HG02840 (cell line): ENCODE data around the gene FRMD4A.
"Not testable (repeated sequence)": the region's sequence is repeated elsewhere in the genome, so short reads cannot be mapped to it uniquely, and the experiment has no call there.

Experiments used
- ATAC-seq: cut with Tn5 transposase; IDR thresholded peaks from one replicate; pipeline ENCODE4 v1.9.1; 2021; ENCODE audit warnings: mild to moderate bottlenecking, moderate library complexity, moderate number of reproducible peaks; ENCODE audit not compliant: unreplicated experiment, low FRiP score

Gene FRMD4A

GRCh38 chr10:14160299-14160698, 170.4 kb downstream of the FRMD4A start:
- ATAC-seq = no peak

GRCh38 chr10:14158575-14158974, 172.1 kb downstream of the FRMD4A start:
- no peak for ATAC-seq

DNA sequence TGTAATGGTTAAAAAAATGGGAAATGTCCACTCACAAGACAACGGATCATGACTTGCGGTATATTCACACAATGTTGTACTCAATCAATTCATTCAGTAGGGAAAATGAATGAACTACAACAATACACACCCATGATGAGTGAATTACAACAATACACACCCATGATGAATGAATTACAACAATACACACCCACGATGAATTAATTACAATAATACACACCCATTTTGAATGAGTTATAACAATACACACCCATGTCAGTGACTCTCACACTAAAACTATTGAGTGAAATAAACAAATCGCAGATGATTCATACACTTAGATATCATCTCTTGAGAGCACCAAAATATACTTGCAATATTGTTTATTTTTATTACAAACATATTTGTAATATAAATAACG, 174.6 kb downstream of the FRMD4A start:
- ATAC-seq = no peak

DNA sequence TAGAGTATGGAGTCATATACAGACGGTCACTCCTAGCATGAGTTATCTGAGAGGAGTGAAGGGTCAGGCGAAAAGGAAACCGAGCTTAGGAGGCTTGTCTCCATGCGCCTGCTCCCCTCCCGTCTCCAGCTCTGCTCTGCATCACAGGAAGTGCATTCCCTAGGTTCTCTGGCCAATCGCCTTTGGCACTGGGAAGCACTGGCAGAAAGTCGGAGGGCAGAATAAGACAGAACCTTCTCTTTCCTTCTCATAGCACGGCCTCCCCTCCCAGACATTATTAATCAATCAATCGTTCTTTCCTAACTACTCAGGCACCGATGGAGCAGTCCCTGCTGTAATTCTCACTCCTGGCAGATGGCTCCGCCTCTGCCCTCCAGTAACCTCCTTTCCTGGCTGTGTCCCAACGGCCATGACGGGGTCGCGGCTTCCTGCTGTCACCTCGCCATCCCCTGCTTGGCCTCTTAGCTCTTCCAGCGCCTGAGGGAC, 177.1 kb downstream of the FRMD4A start:
- ATAC-seq = no peak

- ATAC-seq = no peak
These were observed 179.2 kb downstream of the FRMD4A start for GRCh38 chr10:14151571-14151970.

DNA sequence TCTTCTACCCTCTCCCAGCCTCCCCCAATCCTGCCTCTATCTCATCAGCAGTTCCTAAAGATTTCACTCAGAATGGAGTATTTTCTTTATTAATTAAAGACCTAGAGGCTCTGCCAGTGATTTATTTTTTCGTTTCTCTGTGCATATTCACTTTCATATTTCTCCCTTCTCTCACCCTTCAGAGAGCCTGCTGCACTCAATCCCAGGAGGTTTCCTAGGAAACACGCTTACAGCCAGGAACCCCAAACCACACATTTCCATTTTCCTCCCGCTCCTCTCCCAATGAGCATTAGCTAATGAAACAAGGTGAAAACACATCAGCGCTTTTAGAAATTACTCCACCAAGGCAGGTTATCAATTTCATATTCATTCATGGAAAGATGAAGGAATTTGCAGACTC, 180.2 kb downstream of the FRMD4A start:
- no peak for ATAC-seq

DNA sequence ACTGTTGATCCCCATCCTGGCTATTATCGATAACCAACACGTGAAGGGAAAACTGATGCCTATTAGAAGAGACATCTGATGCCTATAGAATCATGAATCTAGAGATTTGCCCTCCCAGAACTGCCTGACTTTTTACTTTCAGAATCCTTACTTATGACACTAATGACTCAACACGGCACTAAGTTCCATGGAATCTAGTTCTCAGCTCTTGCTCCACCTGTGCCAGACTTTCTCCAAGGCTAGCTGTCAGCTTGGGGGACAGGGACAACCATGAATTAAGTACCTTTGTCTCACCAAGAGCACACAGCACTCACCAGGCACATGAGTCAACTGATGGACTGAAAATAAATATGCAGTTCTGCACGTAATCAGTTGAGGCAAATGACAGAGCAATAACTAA, 184.2 kb downstream of the FRMD4A start:
- ATAC-seq = no peak

DNA sequence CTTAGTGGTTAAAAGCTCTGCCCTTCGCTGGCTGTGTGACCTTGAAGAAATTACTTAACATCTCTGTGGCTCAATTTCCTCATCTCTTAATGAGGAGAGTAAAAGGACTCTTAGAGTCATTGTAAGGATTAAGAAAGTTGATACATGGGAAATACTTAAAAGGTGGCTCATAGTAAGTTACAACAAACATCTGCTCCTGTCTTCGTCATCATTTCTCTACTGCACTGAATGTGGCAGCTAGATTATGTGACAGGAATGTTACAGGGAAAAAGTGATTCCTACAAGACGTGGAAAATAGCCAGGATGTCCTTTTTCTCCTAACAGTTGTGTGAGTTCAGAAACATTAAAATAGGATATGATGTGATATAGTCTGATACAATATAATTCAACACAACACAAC, 184.7 kb downstream of the FRMD4A start:
- no peak for ATAC-seq

DNA sequence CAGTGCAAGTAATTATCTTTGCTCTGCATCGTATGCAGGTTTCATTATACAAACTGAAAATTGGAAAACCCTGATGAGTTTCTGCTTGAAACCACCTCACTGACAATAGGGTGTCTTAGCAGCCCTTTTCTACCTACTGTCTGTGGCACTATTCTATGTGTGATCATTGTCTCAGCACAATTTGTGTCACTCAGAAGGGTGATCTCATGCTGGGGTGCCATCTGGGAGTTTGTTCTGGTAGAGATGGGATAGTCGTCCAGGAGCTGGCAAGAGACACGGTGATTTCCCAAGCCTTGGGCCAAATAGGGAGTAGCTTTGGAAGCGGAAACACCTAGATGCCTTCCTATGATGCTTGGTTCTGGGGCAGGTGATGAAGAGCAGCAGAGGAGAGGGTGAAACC, 186.3 kb downstream of the FRMD4A start:
- ATAC-seq = no peak

DNA sequence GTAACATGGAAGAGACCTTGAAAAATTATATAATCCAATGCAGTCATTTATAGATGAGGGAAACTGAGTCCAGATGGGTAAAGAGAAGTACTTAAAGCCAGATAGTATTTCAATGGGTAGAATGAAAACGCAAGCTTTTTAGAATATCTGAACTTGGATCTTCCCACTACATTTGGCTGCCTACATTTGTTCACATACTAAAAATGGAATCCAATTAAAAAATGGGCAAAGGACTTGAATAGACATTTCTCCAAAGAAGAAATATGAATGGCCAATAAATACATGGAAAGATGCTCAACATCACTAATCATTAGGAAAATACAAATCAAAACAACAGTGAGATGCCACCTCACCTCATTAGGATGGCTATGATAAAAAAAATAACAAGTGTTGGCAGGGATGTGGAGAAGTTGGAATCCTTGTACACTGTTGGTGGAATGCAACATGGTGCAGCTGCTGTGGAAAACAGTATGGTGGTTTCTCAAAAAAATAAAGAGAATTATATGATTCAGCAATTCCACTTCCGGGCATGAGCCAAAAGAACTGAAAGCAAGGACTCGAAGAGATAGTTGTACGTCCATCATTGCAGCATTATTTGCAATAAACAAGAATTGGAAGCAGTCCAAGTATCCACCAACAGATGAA, 188.0 kb downstream of the FRMD4A start:
- ATAC-seq = no peak

DNA sequence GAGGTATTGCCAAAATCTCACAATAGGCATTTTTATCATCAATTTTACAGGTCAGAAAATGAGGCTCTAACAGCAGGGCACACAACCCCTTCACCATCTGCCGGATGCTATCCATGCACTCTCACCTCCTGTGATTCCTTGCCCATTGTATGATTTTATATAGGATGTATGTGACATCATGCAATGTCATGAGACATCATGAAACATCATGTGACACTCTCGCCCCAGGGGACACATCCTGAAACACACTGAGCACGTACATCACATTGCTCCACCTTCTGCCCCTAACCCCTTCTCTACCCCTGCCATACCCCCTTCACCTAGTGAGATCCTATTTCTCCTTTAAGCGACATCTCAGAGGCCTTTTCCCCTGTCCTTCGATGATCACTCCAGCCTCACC, 189.4 kb downstream of the FRMD4A start:
- ATAC-seq = no peak

- no peak for ATAC-seq
These were observed 193.3 kb downstream of the FRMD4A start for GRCh38 chr10:14137391-14137790.

GRCh38 chr10:14135196-14135595, 195.5 kb downstream of the FRMD4A start:
- not testable (repeated sequence) for ATAC-seq

DNA sequence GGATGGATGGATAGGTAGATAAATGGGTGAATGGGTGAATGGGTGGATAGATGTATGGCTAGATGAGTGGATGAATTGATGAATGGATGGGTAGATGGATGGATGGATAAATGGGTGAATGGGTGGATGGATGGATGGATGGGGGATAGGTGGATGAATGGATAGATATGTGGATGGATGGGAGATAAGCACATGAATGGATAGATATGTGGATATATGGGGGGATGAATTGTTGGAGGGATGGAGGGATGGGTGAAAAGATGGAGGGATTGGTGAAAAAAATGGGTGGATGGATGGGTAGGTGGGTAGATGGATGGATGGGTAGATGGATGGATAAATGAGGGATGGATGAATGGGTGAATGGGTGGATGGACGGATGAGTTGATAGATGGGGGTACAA, 196.4 kb downstream of the FRMD4A start:
- ATAC-seq = no peak

- no peak for ATAC-seq
These were observed 199.3 kb downstream of the FRMD4A start for GRCh38 chr10:14131261-14131960.

GRCh38 chr10:14129770-14130169, 201.0 kb downstream of the FRMD4A start:
- ATAC-seq = no peak

DNA sequence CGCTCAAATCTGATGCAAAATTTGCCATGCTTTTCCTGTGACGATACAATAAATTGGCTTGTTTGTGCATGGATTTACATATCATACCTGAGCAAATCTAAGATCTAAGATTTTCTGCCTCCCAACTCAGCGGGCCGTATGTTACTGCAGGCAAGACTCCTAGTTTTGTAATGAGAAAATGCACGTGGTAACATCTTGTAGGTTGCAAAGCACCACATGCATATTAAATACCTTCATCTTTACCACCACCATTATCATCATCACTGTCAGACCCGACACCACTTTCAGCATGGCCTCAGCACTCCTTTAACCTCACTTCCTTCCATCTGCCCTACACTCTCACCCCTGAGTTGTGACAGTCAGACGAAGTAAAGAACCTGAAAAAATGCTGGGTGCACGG, 202.2 kb downstream of the FRMD4A start:
- no peak for ATAC-seq

- no peak for ATAC-seq
These were observed 203.9 kb downstream of the FRMD4A start for GRCh38 chr10:14126697-14127440.

GRCh38 chr10:14125564-14125963, 205.2 kb downstream of the FRMD4A start:
- no peak for ATAC-seq

DNA sequence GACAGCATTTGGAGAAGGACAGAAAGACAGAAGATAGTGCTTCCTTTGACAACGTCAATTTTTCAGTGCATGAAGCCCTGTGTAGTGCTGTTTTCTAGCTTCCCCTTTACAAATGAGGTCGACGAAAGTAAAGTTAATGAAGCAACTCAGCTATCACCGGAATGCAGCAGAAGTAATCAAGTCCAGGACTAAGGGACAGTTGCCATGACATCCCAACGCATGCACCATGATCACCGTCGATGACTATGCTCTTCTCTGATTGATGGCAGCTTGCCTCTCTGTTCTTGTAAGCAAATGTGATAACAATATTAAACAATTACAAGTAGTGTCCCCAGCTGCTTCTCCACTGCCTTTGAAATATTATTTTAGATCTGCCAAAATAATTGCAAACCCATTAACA, 205.8 kb downstream of the FRMD4A start:
- no peak for ATAC-seq

DNA sequence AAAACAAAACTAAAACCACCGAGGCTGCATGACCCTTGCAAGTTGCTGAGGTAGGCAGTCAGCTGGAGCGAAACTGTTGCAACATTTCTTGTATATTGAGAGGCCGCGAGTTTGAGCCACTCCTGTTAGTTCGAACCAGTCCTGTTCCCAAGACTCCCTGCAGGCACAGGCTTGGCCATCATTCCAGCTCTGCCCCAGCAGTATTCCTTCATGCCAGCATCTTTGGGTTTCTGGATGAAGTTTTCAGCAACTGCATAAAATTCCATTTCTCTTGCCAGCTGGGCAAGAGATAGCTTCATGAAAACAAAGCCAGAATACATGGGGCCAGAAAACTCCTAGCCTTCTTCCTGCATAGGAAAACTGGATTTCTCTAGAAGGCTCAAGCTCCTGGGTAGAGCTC, 207.6 kb downstream of the FRMD4A start:
- ATAC-seq = no peak

DNA sequence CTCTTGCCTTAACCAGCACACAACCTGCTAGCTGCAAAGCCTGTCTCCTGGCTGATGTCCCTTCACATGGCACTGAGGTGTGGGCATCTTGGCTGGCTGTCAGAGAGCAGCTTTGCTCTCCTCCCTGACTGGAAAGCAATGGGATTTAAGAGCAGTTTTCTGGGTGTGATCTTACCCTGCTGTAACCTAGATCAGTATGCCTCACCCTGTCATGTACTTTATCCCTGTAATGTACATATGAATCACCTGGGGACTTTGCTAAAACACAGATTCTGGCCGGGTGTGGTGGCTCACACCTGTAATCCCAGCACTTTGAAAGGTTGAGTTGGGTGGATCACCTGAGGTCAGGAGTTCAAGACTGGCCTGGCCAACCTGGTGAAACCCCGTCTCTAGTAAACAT, 209.9 kb downstream of the FRMD4A start:
- ATAC-seq = no peak
